Heart left ventricle (tissue), 13 donors: ENCODE data around the gene RPLP2.

Experiments used
- CTCF ChIP-seq, 12 donors: fragments of 200-600 bp; sonication (generic) in 4 of 12; IDR thresholded peaks; one replicate each; pipeline versions ENCODE4 v1.5.0 to v1.8.0; 2018 to 2022; ENCODE audit warnings: antibody characterized with exemption in 12 of 12, mild to moderate bottlenecking in 5 of 12
- POLR2A ChIP-seq, 2 donors: fragments of 450-650 bp; IDR thresholded peaks; one replicate each; pipeline ENCODE4 v1.6.1; 2017; ENCODE audit warnings: antibody characterized with exemption in 2 of 2, mild to moderate bottlenecking in 2 of 2, moderate library complexity in 2 of 2
- donor health status: ischemic (EF 13 %, LVEDD 7.1; RV severe dilation, severe dysfunction).
- donor health status: DM: no; HTN: yes; CAD: no.
- donor health status: DM: no; HTN: no; CAD: no.
- donor health status: ischemic (EF 25% LVEDD 6.9; RV normal size, moderate dysfunction).
- donor health status: ischemic (EF 25% LVEDD 5.7; RV mildly dilated, moderate dysfunction).
- donor health status: ischemic (EF 35%, LVEDD 5.7; RV mildly dilated, moderate dysfunction).
- donor health status: nonischemic (EF 11% LVEDD 7.7; RV severe dilation, severe dysfunction).
- donor health status: DM: yes; HTN: yes; CAD: no.
- donor health status: PGD.
- donor health status: ischemic (EF 29% LVEDD 5.4; RV normal size, mild dysfunction).
- donor health status: nonischemic (EF 23%, LVEDD 6.1; RV moderate dilation, normal function).

- no peak for TF ChIP-seq CTCF (IDR thresholded peaks at IDR 0.05)
- no peak for TF ChIP-seq POLR2A (IDR thresholded peaks at IDR 0.05)
Measured at GRCh38 chr11:855330-855674, 45.5 kb downstream of the RPLP2 start.
